ENCODE results near the gene FXR2.
A peak's percentile ranks its signal among the peaks of the same experiment; 100 is the strongest.
"Not testable (repeated sequence)": the region's sequence is repeated elsewhere in the genome, so short reads cannot be mapped to it uniquely, and the experiment has no call there.

Gene FXR2

GRCh38 chr17:7613769-7614424 is 800 bp downstream of the FXR2 start:
- Histone ChIP-seq H3K4me3 (replicated peaks; ENCODE audit: low read depth, low read length) (peak overlapping the region; percentile 96), H3K27me3 (replicated peaks; ENCODE audit: control insufficient read depth, insufficient read depth, low read length) (no peaks in the 10 kb centered on the region), H3K36me3 (ENCODE audit: control insufficient read depth, insufficient read depth, low read length) (peaks cover 5% of the 10 kb centered on the region)
- no peak for DNase-seq (ENCODE audit: extremely low read depth, insufficient read length)
- TF ChIP-seq CTCF (IDR thresholded peaks at IDR 0.05; ENCODE audit: insufficient read depth, low read length, poor library complexity, severe bottlenecking) = peak; percentile 12

GRCh38 chr17:7612294-7612640 is 2.4 kb downstream of the FXR2 start:
- Histone ChIP-seq H3K36me3 (ENCODE audit: control insufficient read depth, insufficient read depth, low read length) (peaks cover 5% of the 10 kb centered on the region), H3K4me3 (replicated peaks; ENCODE audit: low read depth, low read length) (no peak overlapping the region), H3K27me3 (replicated peaks; ENCODE audit: control insufficient read depth, insufficient read depth, low read length) (no peaks in the 10 kb centered on the region)
- no peak for TF ChIP-seq CTCF (IDR thresholded peaks at IDR 0.05; ENCODE audit: insufficient read depth, low read length, poor library complexity, severe bottlenecking)
- DNase-seq (ENCODE audit: extremely low read depth, insufficient read length) = no peak

GRCh38 chr17:7611635-7612293 is 2.9 kb downstream of the FXR2 start:
- no peak for DNase-seq (ENCODE audit: extremely low read depth, insufficient read length)
- Histone ChIP-seq H3K27me3 (replicated peaks; ENCODE audit: control insufficient read depth, insufficient read depth, low read length) (no peaks in the 10 kb centered on the region), H3K4me3 (replicated peaks; ENCODE audit: low read depth, low read length) (no peak overlapping the region), H3K36me3 (ENCODE audit: control insufficient read depth, insufficient read depth, low read length) (peaks cover 5% of the 10 kb centered on the region)
- TF ChIP-seq CTCF (IDR thresholded peaks at IDR 0.05; ENCODE audit: insufficient read depth, low read length, poor library complexity, severe bottlenecking) = no peak

DNA sequence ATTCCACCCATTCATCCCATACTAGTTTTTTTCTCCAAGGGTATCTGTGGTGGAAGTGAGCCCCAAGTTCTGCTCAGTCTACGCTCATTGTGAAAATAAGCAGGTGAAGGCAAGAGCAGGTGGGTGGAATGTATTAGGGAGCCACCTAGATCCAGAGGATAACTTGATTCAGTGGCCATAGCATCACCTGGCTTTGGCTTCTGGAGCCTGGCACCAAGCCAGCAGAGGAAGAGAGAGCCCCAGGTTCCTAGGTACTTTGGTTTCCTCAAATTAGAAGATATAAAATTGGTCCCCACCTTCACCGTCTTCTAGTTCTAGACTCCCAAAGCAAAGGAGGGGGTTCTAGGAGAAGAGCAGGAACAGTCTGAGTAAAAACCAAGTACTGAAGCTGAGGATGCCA is 4.1 kb downstream of the FXR2 start:
- Histone ChIP-seq H3K36me3 (ENCODE audit: control insufficient read depth, insufficient read depth, low read length) (peaks cover 7% of the 10 kb centered on the region), H3K27me3 (replicated peaks; ENCODE audit: control insufficient read depth, insufficient read depth, low read length) (no peaks in the 10 kb centered on the region), H3K4me3 (replicated peaks; ENCODE audit: low read depth, low read length) (no peak overlapping the region)
- TF ChIP-seq CTCF (IDR thresholded peaks at IDR 0.05; ENCODE audit: insufficient read depth, low read length, poor library complexity, severe bottlenecking) = no peak
- DNase-seq (ENCODE audit: extremely low read depth, insufficient read length) = no peak

DNA sequence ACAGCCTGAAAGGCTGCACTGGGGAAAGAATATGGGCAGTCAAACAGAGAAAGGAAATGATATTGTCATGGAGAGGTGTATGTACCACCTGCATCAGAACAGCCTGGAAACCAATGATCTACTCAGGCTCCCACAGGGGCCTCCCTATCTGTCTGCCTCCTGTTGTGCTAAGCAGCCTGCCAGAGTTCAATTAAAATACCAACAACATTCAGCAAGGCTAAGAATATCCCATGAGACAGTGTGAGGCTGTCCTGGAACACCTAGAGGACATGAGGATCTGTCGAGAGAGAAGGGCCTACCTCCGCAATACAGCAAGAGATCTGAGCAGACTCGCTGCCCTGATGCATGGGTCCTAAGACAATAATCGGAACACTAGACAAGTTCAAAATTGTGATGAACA is 8.4 kb downstream of the FXR2 start:
- Histone ChIP-seq H3K27me3 (replicated peaks; ENCODE audit: control insufficient read depth, insufficient read depth, low read length) (no peaks in the 10 kb centered on the region), H3K4me3 (replicated peaks; ENCODE audit: low read depth, low read length) (no peak overlapping the region), H3K36me3 (ENCODE audit: control insufficient read depth, insufficient read depth, low read length) (peaks cover 20% of the 10 kb centered on the region)
- TF ChIP-seq CTCF (IDR thresholded peaks at IDR 0.05; ENCODE audit: insufficient read depth, low read length, poor library complexity, severe bottlenecking) = no peak
- DNase-seq (ENCODE audit: extremely low read depth, insufficient read length) = no peak

GRCh38 chr17:7597561-7597960 is 17.1 kb downstream of the FXR2 start:
- H3K27me3 ChIP-seq (replicated peaks; ENCODE audit: control insufficient read depth, insufficient read depth, low read length); H3K4me3 ChIP-seq (replicated peaks; ENCODE audit: low read depth, low read length); DNase-seq (ENCODE audit: extremely low read depth, insufficient read length): not testable (repeated sequence)
- peaks cover 27% of the 10 kb centered on the region for H3K36me3 ChIP-seq (ENCODE audit: control insufficient read depth, insufficient read depth, low read length)
